Measurements from ENCODE around the gene SPATA6.
"Not testable (repeated sequence)": the region's sequence is repeated elsewhere in the genome, so short reads cannot be mapped to it uniquely, and the experiment has no call there.

SPATA6 gene

GRCh38 chr1:48462716-48463302, 9.2 kb downstream of the SPATA6 start:
- no peak overlapping the region for H3K4me3 ChIP-seq (replicated peaks; ENCODE audit: low read depth, low read length)
- no peak for TF ChIP-seq CTCF (IDR thresholded peaks at IDR 0.05; ENCODE audit: low read depth, low read length, missing control alignments)
- DNase-seq (ENCODE audit: extremely low read depth, low read depth): no peak

- DNase-seq (ENCODE audit: extremely low read depth, low read depth): no peak
- TF ChIP-seq CTCF (IDR thresholded peaks at IDR 0.05; ENCODE audit: low read depth, low read length, missing control alignments): no peak
- no peak overlapping the region for H3K4me3 ChIP-seq (replicated peaks; ENCODE audit: low read depth, low read length)
Observed at GRCh38 chr1:48450505-48450904, 21.5 kb downstream of the SPATA6 start.

GRCh38 chr1:48448932-48449331, 23.1 kb downstream of the SPATA6 start:
- TF ChIP-seq CTCF (IDR thresholded peaks at IDR 0.05; ENCODE audit: low read depth, low read length, missing control alignments): no peak
- no peak for DNase-seq (ENCODE audit: extremely low read depth, low read depth)
- H3K4me3 ChIP-seq (replicated peaks; ENCODE audit: low read depth, low read length): no peak overlapping the region

GRCh38 chr1:48444186-48444585, 27.8 kb downstream of the SPATA6 start:
- DNase-seq (ENCODE audit: extremely low read depth, low read depth); H3K4me3 ChIP-seq (replicated peaks; ENCODE audit: low read depth, low read length): not testable (repeated sequence)

- no peak for DNase-seq (ENCODE audit: extremely low read depth, low read depth)
- TF ChIP-seq CTCF (IDR thresholded peaks at IDR 0.05; ENCODE audit: low read depth, low read length, missing control alignments): no peak
- no peak overlapping the region for H3K4me3 ChIP-seq (replicated peaks; ENCODE audit: low read depth, low read length)
Observed at GRCh38 chr1:48442864-48443619, 29.0 kb downstream of the SPATA6 start.

- H3K4me3 ChIP-seq (replicated peaks; ENCODE audit: low read depth, low read length); DNase-seq (ENCODE audit: extremely low read depth, low read depth): not testable (repeated sequence)
Observed at GRCh38 chr1:48440786-48441185, 31.2 kb downstream of the SPATA6 start.

GRCh38 chr1:48439380-48439779, 32.6 kb downstream of the SPATA6 start:
- DNase-seq (ENCODE audit: extremely low read depth, low read depth): no peak
- no peak overlapping the region for H3K4me3 ChIP-seq (replicated peaks; ENCODE audit: low read depth, low read length)
- no peak for TF ChIP-seq CTCF (IDR thresholded peaks at IDR 0.05; ENCODE audit: low read depth, low read length, missing control alignments)

GRCh38 chr1:48437379-48437778, 34.6 kb downstream of the SPATA6 start:
- not testable (repeated sequence) for DNase-seq (ENCODE audit: extremely low read depth, low read depth); H3K4me3 ChIP-seq (replicated peaks; ENCODE audit: low read depth, low read length)

- DNase-seq (ENCODE audit: extremely low read depth, low read depth); H3K4me3 ChIP-seq (replicated peaks; ENCODE audit: low read depth, low read length): not testable (repeated sequence)
Observed at GRCh38 chr1:48435312-48436002, 36.5 kb downstream of the SPATA6 start.
